GM12873 (cell line): Measurements from ENCODE around the gene CAPZB.

ENCODE experiments used
- TF ChIP-seq, protein P1 (sequence below): IDR thresholded peaks from 2 replicates; pipeline ENCODE4 v1.5.1; 2012; ENCODE audit warnings: low read depth, mild to moderate bottlenecking, moderate library complexity, low read length, control low read depth; ENCODE audit not compliant: insufficient read depth; ENCODE audit errors: missing control alignments

CAPZB gene

GRCh38 chr1:19358710-19359109 is 126.6 kb downstream of the CAPZB start:
- TF ChIP-seq, protein P1, sequence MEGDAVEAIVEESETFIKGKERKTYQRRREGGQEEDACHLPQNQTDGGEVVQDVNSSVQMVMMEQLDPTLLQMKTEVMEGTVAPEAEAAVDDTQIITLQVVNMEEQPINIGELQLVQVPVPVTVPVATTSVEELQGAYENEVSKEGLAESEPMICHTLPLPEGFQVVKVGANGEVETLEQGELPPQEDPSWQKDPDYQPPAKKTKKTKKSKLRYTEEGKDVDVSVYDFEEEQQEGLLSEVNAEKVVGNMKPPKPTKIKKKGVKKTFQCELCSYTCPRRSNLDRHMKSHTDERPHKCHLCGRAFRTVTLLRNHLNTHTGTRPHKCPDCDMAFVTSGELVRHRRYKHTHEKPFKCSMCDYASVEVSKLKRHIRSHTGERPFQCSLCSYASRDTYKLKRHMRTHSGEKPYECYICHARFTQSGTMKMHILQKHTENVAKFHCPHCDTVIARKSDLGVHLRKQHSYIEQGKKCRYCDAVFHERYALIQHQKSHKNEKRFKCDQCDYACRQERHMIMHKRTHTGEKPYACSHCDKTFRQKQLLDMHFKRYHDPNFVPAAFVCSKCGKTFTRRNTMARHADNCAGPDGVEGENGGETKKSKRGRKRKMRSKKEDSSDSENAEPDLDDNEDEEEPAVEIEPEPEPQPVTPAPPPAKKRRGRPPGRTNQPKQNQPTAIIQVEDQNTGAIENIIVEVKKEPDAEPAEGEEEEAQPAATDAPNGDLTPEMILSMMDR = no peak

- TF ChIP-seq, protein P1 = no peak
These were observed 127.9 kb downstream of the CAPZB start for GRCh38 chr1:19357299-19357986.

- TF ChIP-seq, protein P1 = no peak
These were observed 129.1 kb downstream of the CAPZB start for GRCh38 chr1:19356266-19356665.

DNA sequence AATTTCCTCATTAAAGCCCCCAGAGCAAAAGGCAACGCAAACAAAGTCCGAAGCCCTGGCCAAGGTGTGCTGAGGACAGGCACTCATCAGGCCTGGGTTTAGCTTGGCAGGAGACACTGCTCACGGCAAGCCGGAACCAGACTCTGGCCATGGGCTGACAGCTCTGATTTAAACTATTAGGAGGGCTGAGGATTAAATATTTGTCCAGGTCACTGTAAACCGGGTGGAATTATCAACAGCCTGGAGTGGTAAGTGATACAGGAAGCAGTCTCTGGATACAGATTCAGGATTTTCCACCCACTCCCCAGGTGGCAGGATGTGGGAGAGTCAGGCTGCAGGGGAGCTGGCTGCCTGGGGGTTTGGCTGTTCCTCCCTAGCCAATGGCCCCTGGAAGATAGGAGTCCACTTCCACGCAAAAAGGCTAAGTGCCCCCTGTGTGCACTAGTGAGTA is 130.8 kb downstream of the CAPZB start:
- TF ChIP-seq, protein P1 = no peak

GRCh38 chr1:19353596-19353995 is 131.7 kb downstream of the CAPZB start:
- TF ChIP-seq, protein P1 = no peak

DNA sequence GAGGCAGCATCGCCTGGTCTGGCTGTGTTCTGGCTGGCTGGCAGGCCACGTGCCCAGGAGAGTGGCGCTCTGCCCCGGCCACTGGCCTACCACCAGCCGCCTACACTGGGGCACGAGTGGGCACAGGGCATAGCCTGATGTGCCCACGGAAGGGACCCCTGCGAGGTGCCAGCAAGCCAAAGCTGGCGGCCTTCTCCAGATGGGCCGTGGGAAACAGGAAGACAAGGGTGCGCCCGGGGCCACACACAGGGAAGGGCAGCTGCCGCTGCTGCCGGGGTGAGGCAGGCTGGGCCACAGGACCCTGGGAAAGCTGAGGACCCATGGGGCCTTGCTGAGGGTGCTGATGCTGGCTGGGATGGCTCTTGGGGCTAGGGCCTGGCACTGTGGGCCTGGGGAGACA is 132.5 kb downstream of the CAPZB start:
- TF ChIP-seq, protein P1 = no peak

DNA sequence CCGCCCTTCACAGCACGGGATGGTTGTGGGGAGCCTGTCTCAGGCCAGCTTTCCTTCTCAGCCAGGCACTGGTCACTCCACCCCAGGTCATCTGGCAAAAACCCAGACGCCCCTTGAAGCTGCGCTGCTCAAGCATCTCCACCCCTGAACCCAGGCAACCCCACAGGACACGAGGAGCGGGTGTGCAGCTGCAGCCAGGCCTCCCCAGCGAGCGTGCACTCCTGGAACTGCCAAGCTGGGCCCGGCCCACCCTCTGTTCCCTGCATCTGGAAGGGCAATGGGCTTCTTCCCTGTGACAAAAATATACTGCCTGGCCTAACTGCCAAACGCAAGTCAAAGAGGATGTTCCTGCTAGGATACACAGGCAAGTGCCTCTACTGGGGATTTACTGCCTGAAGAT is 133.5 kb downstream of the CAPZB start:
- TF ChIP-seq, protein P1 = no peak
